HG03469 (cell line): ENCODE data around the gene CALHM5.
A peak's percentile ranks its signal among the peaks of the same experiment; 100 is the strongest.

Experiments
- ATAC-seq: cut with Tn5 transposase; IDR thresholded peaks from one replicate; pipeline ENCODE4 v1.9.1; 2021; ENCODE audit warnings: mild to moderate bottlenecking, moderate library complexity, moderate number of reproducible peaks; ENCODE audit not compliant: unreplicated experiment

CALHM5 gene

GRCh38 chr6:116545651-116546050 is 34.2 kb downstream of the CALHM5 start, which contains the start of gene TRAPPC3L:
Gene TRAPPC3L (minus strand): TSS chr6:116545684. CDS start chr6:116545514, 170 bp downstream.
- ATAC-seq = no peak

- ATAC-seq = no peak
Measured at GRCh38 chr6:116547358-116547757, 35.9 kb downstream of the CALHM5 start.

GRCh38 chr6:116550796-116551195 is 39.4 kb downstream of the CALHM5 start:
- ATAC-seq = no peak

- ATAC-seq = no peak
Measured at GRCh38 chr6:116553451-116553850, 42.0 kb downstream of the CALHM5 start, which contains the start of gene CALHM4. Gene CALHM4 (plus strand): TSS chr6:116553751. CDS start chr6:116553794, 43 bp downstream.

- no peak for ATAC-seq
Measured at GRCh38 chr6:116556065-116556464, 44.6 kb downstream of the CALHM5 start.

- ATAC-seq = no peak
Measured at GRCh38 chr6:116556814-116557415, 45.5 kb downstream of the CALHM5 start.

GRCh38 chr6:116557893-116558292 is 46.5 kb downstream of the CALHM5 start:
- no peak for ATAC-seq

- no peak for ATAC-seq
Measured at GRCh38 chr6:116560130-116560529, 48.7 kb downstream of the CALHM5 start.

- peak; percentile 68 for ATAC-seq
Measured at GRCh38 chr6:116561377-116562018, 50.1 kb downstream of the CALHM5 start.

GRCh38 chr6:116562019-116562403 is 50.6 kb downstream of the CALHM5 start:
- no peak for ATAC-seq

GRCh38 chr6:116562614-116563013 is 51.2 kb downstream of the CALHM5 start:
- ATAC-seq = no peak

- no peak for ATAC-seq
Measured at GRCh38 chr6:116563830-116564229, 52.4 kb downstream of the CALHM5 start.

GRCh38 chr6:116564311-116564710 is 52.9 kb downstream of the CALHM5 start:
- ATAC-seq = no peak

- ATAC-seq = no peak
Measured at GRCh38 chr6:116564921-116565872, 53.8 kb downstream of the CALHM5 start.

- no peak for ATAC-seq
Measured at GRCh38 chr6:116568111-116568510, 56.7 kb downstream of the CALHM5 start.

- ATAC-seq = no peak
Measured at GRCh38 chr6:116568821-116569755, 57.6 kb downstream of the CALHM5 start.

- ATAC-seq = peak; percentile 88
Measured at GRCh38 chr6:116570856-116571682, 59.6 kb downstream of the CALHM5 start, which contains the start of gene RWDD1. Gene RWDD1 (plus strand): TSS chr6:116571504. CDS start chr6:116571583, 79 bp downstream.

GRCh38 chr6:116571683-116572000 is 60.2 kb downstream of the CALHM5 start:
- no peak for ATAC-seq

GRCh38 chr6:116572162-116572561 is 60.7 kb downstream of the CALHM5 start:
- no peak for ATAC-seq
